SK-N-SH (cell line): ENCODE measurements around the gene RASL12. TPM values are rescaled to one million over a fixed set of nuclear protein-coding genes. Genes with fewer than 3 reads are reported as not detected.

Experiments used
- CTCF ChIA-PET: fragments of 300-600, 350-600 bp; formaldehyde crosslinking; extraction: SDS; loops from one replicate; lab custom pipeline; 2021; lab: Yijun Ruan, JAX
- POLR2A ChIA-PET: fragments of 350-600 bp; sonication (Branson Sonifier 250); formaldehyde crosslinking; extraction: SDS; loops from one replicate; lab custom pipeline; 2020; ENCODE audit warnings: antibody characterized with exemption, inconsistent platforms; lab: Yijun Ruan, JAX
- DNase-seq: peaks from one replicate; pipeline ENCODE4 v3.0.0; 2012
- H2AFZ ChIP-seq: fragments of 200-600 bp; sonication (generic); 2 replicates; pipeline ENCODE4 v1.8.1; 2016; ENCODE audit warnings: antibody characterized with exemption, mild to moderate bottlenecking, low read depth
- H3F3A ChIP-seq: fragments of 200-600 bp; sonication (generic); replicated peaks from 2 replicates; pipeline ENCODE3; 2016; ENCODE audit warnings: antibody characterized with exemption, mild to moderate bottlenecking; ENCODE audit not compliant: insufficient read depth
- H3K27ac ChIP-seq, 2 experiments: fragments of 200-500 bp in 1 of 2; fragments of 200-600 bp in 1 of 2; sonication (Bioruptor generic) in 1 of 2; sonication (generic), shearing (Covaris generic) in 1 of 2; 2 replicates each; pipeline versions ENCODE4 v1.5.1 to v1.6.1; 2014 to 2016; ENCODE audit warnings: low read depth in 2 of 2, inconsistent platforms in 1 of 2, low read length in 1 of 2, mild to moderate bottlenecking in 1 of 2, mixed read lengths in 1 of 2
- H3K27me3 ChIP-seq: fragments of 200-600 bp; sonication (generic), shearing (Covaris generic); 2 replicates; pipeline ENCODE4 v1.6.1; 2016; ENCODE audit warnings: mixed run types; ENCODE audit not compliant: insufficient read depth
- H3K36me3 ChIP-seq, 2 experiments: fragments of 200-500 bp in 1 of 2; fragments of 200-600 bp in 1 of 2; sonication (Bioruptor generic) in 1 of 2; sonication (generic) in 1 of 2; replicated peaks in 1 of 2; 2 replicates each; pipeline versions ENCODE3 to v1.5.1; 2014 to 2016; ENCODE audit warnings: low read length in 1 of 2, mild to moderate bottlenecking in 1 of 2; ENCODE audit not compliant: insufficient read depth in 2 of 2, control insufficient read depth in 1 of 2
- H3K4me1 ChIP-seq, 2 experiments: fragments of 200-500 bp in 1 of 2; fragments of 200-600 bp in 1 of 2; sonication (Bioruptor generic) in 1 of 2; sonication (generic), shearing (Covaris generic) in 1 of 2; 2 replicates each; pipeline versions ENCODE4 v1.5.1 to v1.6.1; 2014 to 2016; ENCODE audit warnings: low read depth in 1 of 2, low read length in 1 of 2, mixed run types in 1 of 2; ENCODE audit not compliant: insufficient read depth in 2 of 2, control insufficient read depth in 1 of 2
- H3K4me2 ChIP-seq: fragments of 200-600 bp; sonication (generic), shearing (Covaris generic); 2 replicates; pipeline ENCODE4 v1.6.1; 2017; ENCODE audit warnings: mixed run types
- H3K4me3 ChIP-seq, 2 experiments: fragments of 200-500 bp in 1 of 2; fragments of 200-600 bp in 1 of 2; sonication (Bioruptor generic) in 1 of 2; sonication (generic), shearing (Covaris generic) in 1 of 2; 2 replicates each; pipeline versions ENCODE4 v1.5.1 to v1.8.1; 2014 to 2016; ENCODE audit warnings: low read depth in 2 of 2, inconsistent platforms in 1 of 2, low read length in 1 of 2, mild to moderate bottlenecking in 1 of 2, mixed read lengths in 1 of 2, moderate library complexity in 1 of 2
- H3K79me2 ChIP-seq: fragments of 200-600 bp; sonication (generic); 2 replicates; pipeline ENCODE4 v1.8.1; 2017; ENCODE audit warnings: mild to moderate bottlenecking; ENCODE audit not compliant: insufficient read depth
- H3K9ac ChIP-seq: fragments of 200-600 bp; sonication (generic); 2 replicates; pipeline ENCODE4 v1.6.1; 2017; ENCODE audit warnings: mixed run types
- H3K9me2 ChIP-seq: fragments of 200-600 bp; sonication (generic); 2 replicates; pipeline ENCODE4 v1.6.1; 2017; ENCODE audit warnings: mixed run types
- H3K9me3 ChIP-seq: fragments of 200-600 bp; sonication (generic); 2 replicates; pipeline ENCODE4 v1.6.1; 2017; ENCODE audit warnings: mixed run types, mild to moderate bottlenecking, moderate library complexity
- H4K20me1 ChIP-seq: fragments of 200-600 bp; sonication (generic); 2 replicates; pipeline ENCODE4 v1.6.1; 2017; ENCODE audit warnings: mild to moderate bottlenecking, mixed run types; ENCODE audit not compliant: insufficient read depth
- FOSL2 ChIP-seq: IDR thresholded peaks from 2 replicates; pipeline ENCODE4 v1.4.0; 2012; ENCODE audit warnings: low read depth, mild to moderate bottlenecking, moderate library complexity, borderline replicate concordance
- GATA2 ChIP-seq: sonication (generic); formaldehyde crosslinking; IDR thresholded peaks from 2 replicates; pipeline ENCODE4 v1.5.0; 2020; ENCODE audit warnings: mild to moderate bottlenecking, missing genetic modification reagents
- MXI1 ChIP-seq: IDR thresholded peaks from 2 replicates; pipeline ENCODE4 v1.6.1; 2012; ENCODE audit warnings: mild to moderate bottlenecking, low read depth, low read length, improper control_type of control experiment
- NFIC ChIP-seq: IDR thresholded peaks from 2 replicates; pipeline ENCODE4 v1.4.0; 2012; ENCODE audit warnings: borderline replicate concordance
- NRF1 ChIP-seq: IDR thresholded peaks from 2 replicates; pipeline ENCODE4 v1.6.1; 2012; ENCODE audit warnings: low read depth, mild to moderate bottlenecking, low read length
- RXRA ChIP-seq: IDR thresholded peaks from 2 replicates; pipeline ENCODE4 v1.4.0; 2012; ENCODE audit warnings: low read depth, mild to moderate bottlenecking, borderline replicate concordance
- YY1 ChIP-seq: IDR thresholded peaks from 2 replicates; pipeline ENCODE4 v1.4.0; 2012; ENCODE audit warnings: low read depth, mild to moderate bottlenecking
- WGBS: methylation state at CpG from one replicate; pipeline ENCODE4 v1.1.6; 2017; ENCODE audit warnings: low lambda C conversion rate; 5-methylcytosine and 5-hydroxymethylcytosine counted together
- polyA plus RNA-seq, 3 experiments: library from polyadenylated mRNA; depleted of rRNA; stranded (reverse); fragments of >200 nt; gene quantifications; 2 replicates each; pipeline ENCODE4 v1.2.3, GENCODE V29; 2012
- TF ChIP-seq, protein P1 (sequence below): IDR thresholded peaks from 2 replicates; pipeline ENCODE4 v1.4.0; 2012; ENCODE audit warnings: low read depth, borderline replicate concordance
- TF ChIP-seq, protein P2 (sequence below): IDR thresholded peaks from 2 replicates; pipeline ENCODE4 v1.6.1; 2012; ENCODE audit warnings: mild to moderate bottlenecking, low read depth, low read length, moderate library complexity
- TF ChIP-seq, protein P3 (sequence below): fragments of 150-350 bp; IDR thresholded peaks from 2 replicates; pipeline ENCODE4 v1.6.1; 2016; ENCODE audit warnings: mild to moderate bottlenecking, low read depth, low read length

Gene RASL12
- polyA plus RNA-seq, 1 of the 3 experiments (the other 2 are of a cell fraction), result not detected

DNA sequence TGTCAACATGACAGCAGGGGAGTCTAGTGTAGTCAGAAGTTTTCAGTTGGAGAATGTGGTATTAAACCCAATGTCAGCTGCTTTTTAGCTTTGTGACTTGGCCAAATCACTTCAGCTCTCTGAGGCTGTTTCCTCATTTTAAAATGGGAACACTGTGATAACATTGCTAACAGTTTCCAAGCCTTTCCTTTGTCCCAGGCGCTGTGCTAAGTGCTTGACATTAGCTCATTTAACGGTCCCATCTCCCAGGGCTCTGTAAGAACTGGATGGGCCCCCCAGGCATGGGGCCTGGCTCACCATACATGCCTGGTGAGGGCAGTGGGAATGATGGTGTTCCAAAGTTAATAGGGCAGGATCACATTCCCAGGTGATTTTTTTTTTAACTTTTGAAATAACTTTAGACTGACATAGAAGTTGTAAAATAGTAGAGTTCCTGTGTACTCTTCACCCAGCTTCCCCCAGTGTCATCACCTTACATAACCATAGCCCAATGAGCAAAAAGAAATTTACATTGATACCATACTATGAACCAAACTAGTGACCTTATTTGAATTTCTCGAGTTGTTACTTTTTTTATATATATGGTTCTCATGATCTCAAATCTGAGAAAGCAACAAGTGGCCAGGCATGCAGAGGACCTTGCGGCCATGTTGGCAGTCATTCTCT is 7.7 kb downstream of the RASL12 start:
- no peaks in the 10 kb centered on the region for H3K9me2 ChIP-seq
- H3K9me3 ChIP-seq, result no peaks in the 10 kb centered on the region
- POLR2A ChIA-PET, result interaction anchor here (0.6 kb wide), 1 partner anchor 29 kb away, joined by 3 read pairs; no protein-coding TSS in a partner anchor
- H3F3A ChIP-seq, result no peaks in the 10 kb centered on the region
- 58% methylated on average over 4 of the region's 4 CpGs for WGBS
- no peak overlapping the region for H3K9ac ChIP-seq
- no peak overlapping the region for H3K4me3 ChIP-seq
- no peaks in the 10 kb centered on the region for H3K79me2 ChIP-seq
- no peaks in the 10 kb centered on the region for H3K4me1 ChIP-seq
- DNase-seq, result no peak
- H3K4me2 ChIP-seq, result no peak overlapping the region
- no peaks in the 10 kb centered on the region for H3K36me3 ChIP-seq
- H3K27me3 ChIP-seq, result no peaks in the 10 kb centered on the region
- H3K27ac ChIP-seq, result no peak overlapping the region
- H4K20me1 ChIP-seq, result no peaks in the 10 kb centered on the region
- H2AFZ ChIP-seq, result no peak overlapping the region
- CTCF ChIA-PET, result interaction anchor here (0.9 to 3.3 kb wide), 7 partner anchors 18 to 42 kb away, joined by 3 to 13 read pairs (median 4); no protein-coding TSS in a partner anchor
- TF ChIP-seq MXI1 (no peak), YY1 (no peak), RXRA (no peak), NFIC (no peak), FOSL2 (no peak), NRF1 (no peak), GATA2 (no peak)
- TF ChIP-seq, protein P1, sequence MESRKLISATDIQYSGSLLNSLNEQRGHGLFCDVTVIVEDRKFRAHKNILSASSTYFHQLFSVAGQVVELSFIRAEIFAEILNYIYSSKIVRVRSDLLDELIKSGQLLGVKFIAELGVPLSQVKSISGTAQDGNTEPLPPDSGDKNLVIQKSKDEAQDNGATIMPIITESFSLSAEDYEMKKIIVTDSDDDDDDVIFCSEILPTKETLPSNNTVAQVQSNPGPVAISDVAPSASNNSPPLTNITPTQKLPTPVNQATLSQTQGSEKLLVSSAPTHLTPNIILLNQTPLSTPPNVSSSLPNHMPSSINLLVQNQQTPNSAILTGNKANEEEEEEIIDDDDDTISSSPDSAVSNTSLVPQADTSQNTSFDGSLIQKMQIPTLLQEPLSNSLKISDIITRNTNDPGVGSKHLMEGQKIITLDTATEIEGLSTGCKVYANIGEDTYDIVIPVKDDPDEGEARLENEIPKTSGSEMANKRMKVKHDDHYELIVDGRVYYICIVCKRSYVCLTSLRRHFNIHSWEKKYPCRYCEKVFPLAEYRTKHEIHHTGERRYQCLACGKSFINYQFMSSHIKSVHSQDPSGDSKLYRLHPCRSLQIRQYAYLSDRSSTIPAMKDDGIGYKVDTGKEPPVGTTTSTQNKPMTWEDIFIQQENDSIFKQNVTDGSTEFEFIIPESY, result no peak
- TF ChIP-seq, protein P2, sequence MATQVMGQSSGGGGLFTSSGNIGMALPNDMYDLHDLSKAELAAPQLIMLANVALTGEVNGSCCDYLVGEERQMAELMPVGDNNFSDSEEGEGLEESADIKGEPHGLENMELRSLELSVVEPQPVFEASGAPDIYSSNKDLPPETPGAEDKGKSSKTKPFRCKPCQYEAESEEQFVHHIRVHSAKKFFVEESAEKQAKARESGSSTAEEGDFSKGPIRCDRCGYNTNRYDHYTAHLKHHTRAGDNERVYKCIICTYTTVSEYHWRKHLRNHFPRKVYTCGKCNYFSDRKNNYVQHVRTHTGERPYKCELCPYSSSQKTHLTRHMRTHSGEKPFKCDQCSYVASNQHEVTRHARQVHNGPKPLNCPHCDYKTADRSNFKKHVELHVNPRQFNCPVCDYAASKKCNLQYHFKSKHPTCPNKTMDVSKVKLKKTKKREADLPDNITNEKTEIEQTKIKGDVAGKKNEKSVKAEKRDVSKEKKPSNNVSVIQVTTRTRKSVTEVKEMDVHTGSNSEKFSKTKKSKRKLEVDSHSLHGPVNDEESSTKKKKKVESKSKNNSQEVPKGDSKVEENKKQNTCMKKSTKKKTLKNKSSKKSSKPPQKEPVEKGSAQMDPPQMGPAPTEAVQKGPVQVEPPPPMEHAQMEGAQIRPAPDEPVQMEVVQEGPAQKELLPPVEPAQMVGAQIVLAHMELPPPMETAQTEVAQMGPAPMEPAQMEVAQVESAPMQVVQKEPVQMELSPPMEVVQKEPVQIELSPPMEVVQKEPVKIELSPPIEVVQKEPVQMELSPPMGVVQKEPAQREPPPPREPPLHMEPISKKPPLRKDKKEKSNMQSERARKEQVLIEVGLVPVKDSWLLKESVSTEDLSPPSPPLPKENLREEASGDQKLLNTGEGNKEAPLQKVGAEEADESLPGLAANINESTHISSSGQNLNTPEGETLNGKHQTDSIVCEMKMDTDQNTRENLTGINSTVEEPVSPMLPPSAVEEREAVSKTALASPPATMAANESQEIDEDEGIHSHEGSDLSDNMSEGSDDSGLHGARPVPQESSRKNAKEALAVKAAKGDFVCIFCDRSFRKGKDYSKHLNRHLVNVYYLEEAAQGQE, result no peak
- TF ChIP-seq, protein P3, sequence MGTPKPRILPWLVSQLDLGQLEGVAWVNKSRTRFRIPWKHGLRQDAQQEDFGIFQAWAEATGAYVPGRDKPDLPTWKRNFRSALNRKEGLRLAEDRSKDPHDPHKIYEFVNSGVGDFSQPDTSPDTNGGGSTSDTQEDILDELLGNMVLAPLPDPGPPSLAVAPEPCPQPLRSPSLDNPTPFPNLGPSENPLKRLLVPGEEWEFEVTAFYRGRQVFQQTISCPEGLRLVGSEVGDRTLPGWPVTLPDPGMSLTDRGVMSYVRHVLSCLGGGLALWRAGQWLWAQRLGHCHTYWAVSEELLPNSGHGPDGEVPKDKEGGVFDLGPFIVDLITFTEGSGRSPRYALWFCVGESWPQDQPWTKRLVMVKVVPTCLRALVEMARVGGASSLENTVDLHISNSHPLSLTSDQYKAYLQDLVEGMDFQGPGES, result no peak
